ENCODE results near the gene RHOG. TPM values are rescaled to one million over a fixed set of nuclear protein-coding genes. Genes with fewer than 3 reads are reported as not detected.

The RHOG gene
- total RNA-seq, 1 experiment from 2014 or later: 31.2 TPM

DNA sequence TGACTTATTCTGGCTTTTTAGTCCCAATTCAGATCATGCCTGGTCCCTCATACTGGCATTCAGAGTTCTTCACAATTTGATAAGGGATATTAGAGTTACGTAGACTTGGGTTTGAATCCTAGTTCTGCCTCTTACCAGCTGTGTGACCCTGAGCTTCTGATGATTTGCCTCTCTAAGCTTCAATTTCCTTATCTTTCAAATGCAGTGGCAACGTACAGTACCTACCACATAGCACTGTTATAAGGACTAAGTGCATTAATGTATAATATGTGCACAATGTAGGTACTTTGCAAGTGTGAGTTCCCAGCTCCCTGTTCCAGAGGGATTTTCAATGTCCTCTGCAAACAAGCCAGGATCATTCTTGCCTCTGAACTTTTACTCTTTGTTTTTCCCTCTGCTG lies 7.3 kb downstream of the RHOG start:
- Mint-ChIP-seq H3K27ac (ENCODE audit: unreplicated experiment) (no peak overlapping the region), H3K9me3 (ENCODE audit: low read depth, unreplicated experiment) (no peaks in the 10 kb centered on the region), H3K27me3 (ENCODE audit: unreplicated experiment) (no peaks in the 10 kb centered on the region), H3K4me3 (ENCODE audit: low read depth, unreplicated experiment) (no peak overlapping the region), H3K4me1 (ENCODE audit: low read depth, unreplicated experiment) (peaks cover 30% of the 10 kb centered on the region), H3K36me3 (ENCODE audit: insufficient read depth, unreplicated experiment) (peaks cover 23% of the 10 kb centered on the region)
- BruUV-seq (replicated peaks): no TSS peak
- DNase-seq: no peak
- intact Hi-C loops (cut with micrococcal nuclease; ENCODE audit: unreplicated experiment): no loop called here
- TF ChIP-seq, protein P1, sequence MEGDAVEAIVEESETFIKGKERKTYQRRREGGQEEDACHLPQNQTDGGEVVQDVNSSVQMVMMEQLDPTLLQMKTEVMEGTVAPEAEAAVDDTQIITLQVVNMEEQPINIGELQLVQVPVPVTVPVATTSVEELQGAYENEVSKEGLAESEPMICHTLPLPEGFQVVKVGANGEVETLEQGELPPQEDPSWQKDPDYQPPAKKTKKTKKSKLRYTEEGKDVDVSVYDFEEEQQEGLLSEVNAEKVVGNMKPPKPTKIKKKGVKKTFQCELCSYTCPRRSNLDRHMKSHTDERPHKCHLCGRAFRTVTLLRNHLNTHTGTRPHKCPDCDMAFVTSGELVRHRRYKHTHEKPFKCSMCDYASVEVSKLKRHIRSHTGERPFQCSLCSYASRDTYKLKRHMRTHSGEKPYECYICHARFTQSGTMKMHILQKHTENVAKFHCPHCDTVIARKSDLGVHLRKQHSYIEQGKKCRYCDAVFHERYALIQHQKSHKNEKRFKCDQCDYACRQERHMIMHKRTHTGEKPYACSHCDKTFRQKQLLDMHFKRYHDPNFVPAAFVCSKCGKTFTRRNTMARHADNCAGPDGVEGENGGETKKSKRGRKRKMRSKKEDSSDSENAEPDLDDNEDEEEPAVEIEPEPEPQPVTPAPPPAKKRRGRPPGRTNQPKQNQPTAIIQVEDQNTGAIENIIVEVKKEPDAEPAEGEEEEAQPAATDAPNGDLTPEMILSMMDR (IDR thresholded peaks at IDR 0.05; ENCODE audit: unreplicated experiment): no peak
- CTCF ChIA-PET: interaction anchor here (0.7 kb wide), 1 partner anchor 61 kb away, joined by 3 read pairs; no protein-coding TSS in a partner anchor

DNA sequence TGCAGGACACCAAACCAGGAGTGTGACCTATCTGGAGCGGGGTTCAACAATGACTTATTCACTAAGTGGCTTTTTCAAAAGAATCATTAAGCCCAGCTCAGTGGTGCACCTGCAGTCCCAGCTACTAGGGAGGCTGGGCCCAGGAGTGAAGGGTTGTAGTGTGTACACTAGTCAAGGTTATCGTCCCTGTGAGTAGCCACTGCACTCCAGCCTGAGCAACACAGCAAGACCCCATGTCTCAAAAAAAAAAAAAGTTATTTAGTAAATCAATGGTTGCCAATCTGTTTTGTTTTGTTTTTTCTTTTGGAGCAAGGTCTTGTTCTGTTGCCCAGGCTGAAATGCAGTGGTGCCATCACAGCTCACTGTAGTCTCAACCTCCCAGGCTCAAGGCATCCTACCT lies 7.9 kb downstream of the RHOG start:
- H3K9me3 Mint-ChIP-seq (ENCODE audit: low read depth, unreplicated experiment): no peaks in the 10 kb centered on the region
- CTCF ChIA-PET: interaction anchor here (0.7 kb wide), 2 partner anchors 12 to 61 kb away, joined by 3 read pairs; no protein-coding TSS in a partner anchor
- no peak overlapping the region for H3K4me3 Mint-ChIP-seq (ENCODE audit: low read depth, unreplicated experiment)
- H3K27ac Mint-ChIP-seq (ENCODE audit: unreplicated experiment): no peak overlapping the region
- H3K36me3 Mint-ChIP-seq (ENCODE audit: insufficient read depth, unreplicated experiment): peaks cover 26% of the 10 kb centered on the region
- TF ChIP-seq, protein P1 (IDR thresholded peaks at IDR 0.05; ENCODE audit: unreplicated experiment): no peak
- no peaks in the 10 kb centered on the region for H3K27me3 Mint-ChIP-seq (ENCODE audit: unreplicated experiment)
- H3K4me1 Mint-ChIP-seq (ENCODE audit: low read depth, unreplicated experiment): peaks cover 24% of the 10 kb centered on the region
- BruUV-seq (replicated peaks): no TSS peak
- no peak for DNase-seq
- intact Hi-C loops (cut with micrococcal nuclease; ENCODE audit: unreplicated experiment): no loop called here

DNA sequence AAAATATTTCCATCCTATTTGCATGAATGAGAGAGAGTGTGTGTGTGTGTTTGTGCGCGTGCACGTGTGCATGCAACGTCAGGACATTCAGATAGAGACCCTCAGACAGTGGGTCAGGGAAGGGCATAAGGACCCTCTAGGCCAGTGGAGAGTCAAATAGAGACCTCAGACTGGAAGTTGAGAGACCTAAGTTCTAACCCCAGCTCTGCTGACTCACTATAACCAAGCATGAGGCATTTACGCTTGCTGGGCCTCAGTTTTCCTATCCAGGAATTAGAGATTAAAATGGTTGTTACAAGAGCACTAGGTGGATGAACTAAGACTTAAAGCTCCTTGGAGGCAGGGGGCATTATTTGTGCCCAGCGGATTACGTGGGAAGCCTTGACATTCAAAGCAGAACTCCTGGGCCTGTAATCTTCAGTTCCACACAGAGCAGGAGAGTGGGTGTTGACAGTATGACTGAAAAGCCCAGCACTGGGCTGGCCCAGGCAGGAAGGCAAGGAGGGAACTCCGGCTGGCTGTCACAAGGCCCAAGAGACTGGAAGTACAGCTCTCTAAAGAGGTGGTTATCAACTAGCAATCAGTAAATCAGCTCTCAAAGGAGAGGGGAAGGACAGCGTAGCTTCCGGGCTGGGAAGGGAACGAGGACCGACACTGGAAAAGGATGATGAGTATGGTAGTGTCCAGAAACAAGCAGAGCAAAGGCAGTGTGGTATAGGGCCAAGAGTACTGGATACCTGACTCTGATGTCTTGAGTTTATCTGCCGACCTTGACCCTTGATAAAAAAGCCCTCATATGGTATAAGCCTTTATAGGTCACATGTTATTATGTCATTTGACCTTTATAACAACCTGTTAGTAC lies 9.2 kb downstream of the RHOG start:
- peaks cover 35% of the 10 kb centered on the region for H3K36me3 Mint-ChIP-seq (ENCODE audit: insufficient read depth, unreplicated experiment)
- H3K9me3 Mint-ChIP-seq (ENCODE audit: low read depth, unreplicated experiment): no peaks in the 10 kb centered on the region
- CTCF ChIA-PET: no interaction called here
- TF ChIP-seq, protein P1 (IDR thresholded peaks at IDR 0.05; ENCODE audit: unreplicated experiment): no peak
- peaks cover 21% of the 10 kb centered on the region for H3K4me1 Mint-ChIP-seq (ENCODE audit: low read depth, unreplicated experiment)
- DNase-seq: no peak
- no TSS peak for BruUV-seq (replicated peaks)
- no peak overlapping the region for H3K27ac Mint-ChIP-seq (ENCODE audit: unreplicated experiment)
- H3K4me3 Mint-ChIP-seq (ENCODE audit: low read depth, unreplicated experiment): no peak overlapping the region
- intact Hi-C loops (cut with micrococcal nuclease; ENCODE audit: unreplicated experiment): no loop called here
- no peaks in the 10 kb centered on the region for H3K27me3 Mint-ChIP-seq (ENCODE audit: unreplicated experiment)

DNA sequence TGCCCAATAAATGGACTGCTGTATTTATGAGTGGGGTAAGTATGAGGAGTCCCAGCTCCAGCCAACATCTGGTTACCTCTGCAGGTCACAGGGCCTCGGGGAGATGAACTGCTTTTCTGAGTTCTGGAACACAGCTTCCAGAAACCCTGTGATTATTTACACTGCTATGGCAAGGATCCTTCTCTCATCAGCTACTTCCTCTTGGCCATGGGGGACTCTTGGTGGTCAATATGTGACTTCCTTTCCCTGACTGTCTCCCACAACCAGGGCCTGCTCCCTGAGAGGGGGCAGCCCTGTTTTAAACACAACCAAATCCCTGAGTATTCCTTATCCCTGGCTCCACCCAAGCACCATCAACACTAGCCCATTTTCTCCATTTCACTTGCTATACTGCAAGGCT lies 10.0 kb downstream of the RHOG start:
- H3K4me1 Mint-ChIP-seq (ENCODE audit: low read depth, unreplicated experiment): peaks cover 18% of the 10 kb centered on the region
- TF ChIP-seq, protein P1 (IDR thresholded peaks at IDR 0.05; ENCODE audit: unreplicated experiment): no peak
- CTCF ChIA-PET: no interaction called here
- intact Hi-C loops (cut with micrococcal nuclease; ENCODE audit: unreplicated experiment): no loop called here
- no peak for DNase-seq
- H3K27ac Mint-ChIP-seq (ENCODE audit: unreplicated experiment): no peak overlapping the region
- H3K27me3 Mint-ChIP-seq (ENCODE audit: unreplicated experiment): no peaks in the 10 kb centered on the region
- no TSS peak for BruUV-seq (replicated peaks)
- H3K36me3 Mint-ChIP-seq (ENCODE audit: insufficient read depth, unreplicated experiment): peaks cover 35% of the 10 kb centered on the region
- H3K4me3 Mint-ChIP-seq (ENCODE audit: low read depth, unreplicated experiment): no peak overlapping the region
- no peaks in the 10 kb centered on the region for H3K9me3 Mint-ChIP-seq (ENCODE audit: low read depth, unreplicated experiment)
